GM18858 (cell line): ENCODE measurements around the gene ZNF628.

ENCODE experiments used
- ATAC-seq: cut with Tn5 transposase; IDR thresholded peaks from one replicate; pipeline ENCODE4 v1.9.1; 2021; ENCODE audit not compliant: unreplicated experiment

ZNF628 gene

DNA sequence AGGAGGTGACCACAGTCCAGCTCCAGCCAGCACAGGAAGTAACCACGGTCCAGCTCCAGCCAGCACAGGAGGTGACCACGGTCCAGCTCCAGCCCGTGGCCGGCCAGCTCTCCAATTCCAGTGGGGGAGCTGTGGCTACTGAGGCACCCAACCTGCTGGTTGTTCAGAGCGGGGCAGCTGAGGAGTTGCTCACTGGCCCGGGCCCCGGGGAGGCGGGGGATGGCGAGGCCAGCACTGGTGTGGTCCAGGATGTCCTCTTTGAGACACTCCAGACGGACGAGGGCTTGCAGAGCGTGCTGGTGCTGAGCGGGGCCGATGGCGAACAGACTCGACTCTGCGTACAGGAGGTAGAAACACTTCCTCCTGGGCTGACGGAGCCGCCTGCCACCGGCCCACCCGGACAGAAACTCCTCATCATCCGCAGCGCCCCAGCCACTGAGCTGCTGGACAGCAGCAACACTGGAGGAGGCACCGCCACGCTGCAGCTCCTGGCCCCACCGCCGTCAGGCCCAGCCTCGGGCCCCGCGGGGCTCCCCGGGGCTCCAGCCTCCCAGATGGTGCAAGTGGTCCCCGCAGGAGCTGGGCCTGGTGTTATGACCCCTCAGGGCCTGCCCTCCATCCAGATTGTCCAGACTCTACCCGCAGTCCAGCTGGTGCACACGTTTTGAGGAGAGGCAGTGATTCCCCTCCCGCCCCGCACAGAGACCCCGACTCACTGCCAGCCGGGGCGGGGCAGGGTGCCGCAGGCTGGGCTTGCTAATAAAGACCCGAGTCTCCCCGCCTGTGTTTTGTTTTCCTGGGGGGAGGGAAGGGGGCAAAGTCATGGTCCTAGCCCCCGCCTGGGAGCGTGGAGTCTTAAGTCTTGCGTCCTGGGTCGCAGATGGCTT lies 7.5 kb downstream of the ZNF628 start:
- no peak for ATAC-seq

DNA sequence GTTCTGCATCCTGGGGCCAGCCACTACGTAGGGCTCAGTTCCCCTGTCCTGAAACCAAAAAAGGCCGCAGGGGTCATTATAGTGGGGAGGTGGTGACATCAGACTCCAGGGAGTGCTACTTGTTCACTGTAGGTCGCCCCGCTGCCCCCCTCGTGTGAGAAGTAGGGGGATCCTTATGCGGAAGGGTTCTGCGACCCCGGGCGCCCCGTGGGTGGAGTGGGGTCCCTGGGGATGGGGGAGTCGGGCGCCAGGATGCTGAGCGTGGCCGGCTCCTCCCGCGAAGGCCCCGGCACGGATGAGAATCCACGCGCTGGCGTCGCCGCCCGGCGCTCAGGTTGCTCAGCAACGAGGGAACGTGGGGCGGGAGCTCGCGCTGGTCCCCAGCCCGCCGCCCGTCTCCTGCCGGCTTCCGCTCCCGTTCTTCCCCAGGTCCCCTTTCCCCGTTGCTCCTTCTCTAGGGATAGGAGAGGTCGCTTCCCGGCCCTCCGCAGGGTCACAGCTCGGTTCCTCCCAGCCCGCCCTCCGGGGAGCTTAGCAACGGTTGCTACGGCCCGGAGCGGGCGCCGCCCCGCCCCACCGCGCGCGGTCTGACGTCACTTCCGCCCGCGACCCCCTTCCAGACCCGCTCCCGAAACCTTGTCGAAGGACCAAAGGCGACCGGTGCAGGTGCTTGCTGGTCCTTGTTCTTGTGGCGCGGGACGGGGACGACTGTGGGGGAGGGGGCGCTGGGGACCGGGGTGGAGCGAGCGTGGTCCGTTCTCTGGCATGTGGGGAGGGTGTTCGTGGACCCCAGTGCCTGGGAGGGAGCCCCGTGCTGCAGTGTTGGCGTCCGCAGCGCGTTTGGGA lies 8.4 kb downstream of the ZNF628 start, which contains the start of gene NAT14:
Gene NAT14, plus strand, starts transcription at position 596 of the 846 bp plus-strand sequence. CDS start 521 bp downstream, outside the sequence.
- no peak for ATAC-seq

DNA sequence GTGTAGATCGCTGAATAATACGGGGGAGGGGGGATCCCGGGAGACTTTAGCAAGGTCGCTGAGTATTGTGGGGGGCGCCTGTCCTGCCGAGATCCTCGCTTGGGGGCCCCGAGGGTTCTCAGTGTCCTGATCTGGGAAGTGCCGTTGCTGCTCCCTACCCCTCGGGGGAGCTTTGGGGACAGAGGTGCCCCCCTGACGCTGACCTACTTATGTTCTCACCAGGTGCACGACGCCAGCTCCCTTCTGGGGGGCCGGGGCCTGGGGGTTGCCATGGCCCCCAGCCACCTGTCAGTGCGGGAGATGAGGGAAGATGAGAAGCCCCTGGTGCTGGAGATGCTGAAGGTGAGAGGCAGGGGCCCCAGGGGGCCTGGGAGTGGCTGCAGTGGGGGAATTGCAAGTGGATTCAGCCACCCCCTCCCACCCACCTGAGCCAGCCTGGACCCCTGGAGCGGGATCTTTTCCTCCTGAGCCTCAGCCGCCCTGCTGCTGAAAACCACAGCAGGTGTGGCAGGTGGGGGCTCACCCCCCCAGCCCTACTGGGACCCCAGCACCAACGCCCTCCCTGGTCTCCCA lies 9.1 kb downstream of the ZNF628 start:
- ATAC-seq: no peak

DNA sequence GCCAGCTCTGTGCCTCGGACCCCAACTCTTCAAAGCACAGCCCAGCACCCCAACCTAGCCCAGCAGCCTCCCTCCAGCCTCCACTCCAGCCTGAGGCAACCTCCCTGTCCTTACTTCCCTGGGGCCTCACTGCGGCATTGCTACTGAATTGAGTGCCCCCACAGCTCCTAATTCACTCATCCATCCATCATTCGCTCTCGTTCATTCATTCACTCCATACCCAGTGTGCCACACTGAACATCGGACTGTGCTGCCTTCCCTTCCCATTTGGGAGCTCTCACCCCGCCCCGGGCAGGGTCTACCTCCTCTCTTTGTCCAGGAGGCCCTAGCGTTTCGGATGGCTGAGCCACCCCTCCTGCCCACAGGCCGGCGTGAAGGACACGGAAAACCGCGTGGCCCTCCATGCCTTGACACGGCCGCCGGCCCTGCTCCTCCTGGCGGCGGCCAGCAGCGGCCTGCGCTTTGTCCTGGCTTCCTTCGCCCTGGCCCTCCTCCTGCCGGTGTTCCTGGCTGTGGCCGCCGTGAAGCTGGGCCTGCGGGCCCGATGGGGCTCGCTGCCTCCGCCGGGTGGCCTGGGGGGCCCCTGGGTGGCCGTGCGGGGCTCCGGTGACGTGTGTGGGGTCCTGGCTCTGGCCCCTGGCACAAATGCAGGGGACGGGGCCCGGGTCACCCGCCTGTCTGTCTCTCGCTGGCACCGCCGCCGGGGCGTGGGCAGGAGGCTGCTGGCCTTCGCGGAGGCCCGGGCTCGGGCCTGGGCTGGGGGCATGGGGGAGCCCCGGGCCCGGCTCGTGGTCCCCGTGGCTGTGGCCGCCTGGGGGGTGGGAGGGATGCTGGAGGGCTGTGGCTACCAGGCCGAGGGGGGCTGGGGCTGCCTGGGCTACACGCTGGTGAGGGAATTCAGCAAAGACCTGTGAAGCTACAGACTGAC lies 9.9 kb downstream of the ZNF628 start:
- ATAC-seq: no peak

DNA sequence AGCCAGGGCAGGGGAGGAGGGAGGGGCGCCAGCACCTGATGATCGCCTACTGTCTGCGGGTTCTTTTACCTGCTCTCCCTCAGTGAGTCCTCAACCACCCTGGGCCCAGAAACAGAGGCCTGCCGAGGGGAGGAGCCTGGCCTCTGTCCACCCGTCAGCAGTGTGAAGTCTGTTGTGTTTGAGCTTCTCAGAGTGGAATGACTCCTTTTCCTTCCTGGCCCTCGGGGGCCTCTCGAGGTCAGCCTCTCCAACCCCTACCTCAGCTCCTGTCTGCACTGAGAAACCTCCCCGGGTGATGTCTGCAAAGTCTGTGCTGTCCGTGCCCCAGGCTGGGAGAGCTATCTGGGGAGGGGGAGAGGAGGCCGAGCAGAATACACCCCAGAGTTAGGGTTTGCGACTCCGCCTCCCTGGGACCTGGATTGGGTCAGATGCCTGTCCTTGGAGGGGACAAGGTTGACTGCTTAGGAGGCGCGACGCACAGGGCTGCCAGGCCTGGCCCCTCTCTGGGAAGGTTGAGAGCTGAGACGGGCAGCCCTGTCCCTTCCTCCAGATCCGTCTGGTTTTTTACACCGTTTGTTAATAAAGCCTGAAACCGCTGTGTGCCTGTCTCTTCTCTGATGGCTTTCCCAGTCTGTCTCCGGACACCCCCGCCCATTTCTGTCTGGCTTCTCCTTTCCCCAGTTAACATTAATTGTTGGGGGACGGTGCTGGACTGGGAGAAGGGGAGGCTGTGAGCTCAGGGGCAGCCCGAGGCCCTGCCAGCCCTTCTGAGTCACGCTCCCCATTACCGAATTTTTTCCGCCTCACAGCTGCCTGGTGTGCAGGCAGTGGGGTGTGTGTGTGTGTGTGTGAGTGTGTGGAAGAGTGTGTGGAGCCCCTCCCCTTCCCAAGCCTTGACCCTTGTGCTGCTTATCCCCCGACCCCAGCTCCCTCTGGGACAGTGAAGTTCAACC lies 10.8 kb downstream of the ZNF628 start:
- no peak for ATAC-seq

DNA sequence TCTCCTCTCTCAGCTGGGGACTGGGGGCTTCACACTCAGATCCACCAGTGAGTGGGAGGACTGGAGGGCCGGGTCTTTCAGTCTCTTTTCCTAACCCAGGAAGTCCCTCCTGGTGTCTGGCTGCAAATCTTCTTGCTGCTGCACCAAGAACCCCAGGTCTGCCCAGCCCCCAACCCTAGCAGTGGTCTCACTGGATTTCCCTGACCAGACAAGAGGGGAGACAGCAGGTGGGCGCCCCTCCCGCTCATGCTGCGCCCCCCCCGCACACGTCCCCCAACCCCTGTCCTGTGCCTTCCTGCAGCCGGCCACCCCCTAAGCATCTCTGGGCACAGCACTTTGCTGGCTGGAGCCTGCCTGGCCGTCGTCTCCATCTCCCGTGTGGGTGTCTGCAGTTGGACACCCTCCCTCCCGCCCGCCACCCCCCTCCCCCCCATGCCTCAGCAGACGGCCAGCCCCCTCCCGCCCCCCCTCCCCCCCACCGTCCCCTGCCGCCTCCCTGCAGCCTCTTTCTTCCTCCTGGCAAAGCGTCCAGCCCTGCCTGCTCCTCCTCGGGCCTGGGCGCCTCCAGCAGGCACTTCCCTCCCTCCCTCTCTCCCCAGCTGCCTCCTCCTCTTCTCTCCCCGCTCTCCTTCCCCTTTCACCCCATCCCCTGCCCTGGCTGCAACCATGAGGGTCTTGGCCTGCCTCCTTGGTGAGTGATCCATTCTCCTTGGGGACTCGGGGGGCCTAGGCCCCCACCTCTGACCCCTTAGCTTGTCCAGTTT lies 11.7 kb downstream of the ZNF628 start, which contains the start of gene SSC5D:
Gene SSC5D, plus strand, starts transcription at position 513 of the 764 bp plus-strand sequence. Its CDS starts 154 bp downstream, at position 667.
- ATAC-seq: no peak

DNA sequence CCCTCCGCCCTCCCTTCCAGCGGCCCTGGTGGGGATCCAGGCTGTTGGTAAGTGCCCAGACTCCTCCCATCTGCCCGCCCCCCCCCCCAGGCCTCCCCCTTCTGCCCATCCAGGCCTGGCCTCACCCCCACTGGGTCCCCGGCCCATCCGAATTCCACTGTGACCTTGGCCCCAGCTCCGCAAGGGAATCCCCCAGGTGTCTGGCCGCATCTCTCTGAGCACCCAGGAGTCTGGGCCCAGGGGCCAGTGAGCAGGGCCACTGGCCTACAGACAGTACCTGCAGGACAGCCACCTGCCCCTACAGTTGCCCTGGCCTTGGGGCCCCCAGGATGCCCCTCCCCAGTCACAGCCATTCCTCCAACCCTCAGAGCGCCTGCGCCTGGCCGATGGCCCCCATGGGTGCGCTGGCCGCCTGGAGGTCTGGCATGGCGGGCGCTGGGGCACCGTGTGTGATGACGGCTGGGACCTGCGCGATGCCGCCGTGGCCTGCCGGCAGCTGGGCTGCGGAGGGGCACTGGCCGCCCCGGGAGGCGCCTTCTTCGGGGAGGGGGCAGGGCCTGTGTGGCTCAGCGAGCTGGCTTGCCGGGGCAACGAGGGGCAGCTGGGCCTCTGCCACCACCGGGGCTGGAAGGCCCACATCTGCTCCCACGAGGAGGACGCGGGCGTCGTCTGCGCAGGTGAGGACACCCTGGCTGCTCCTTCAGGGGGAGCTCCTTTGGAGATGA lies 12.7 kb downstream of the ZNF628 start:
- no peak for ATAC-seq

DNA sequence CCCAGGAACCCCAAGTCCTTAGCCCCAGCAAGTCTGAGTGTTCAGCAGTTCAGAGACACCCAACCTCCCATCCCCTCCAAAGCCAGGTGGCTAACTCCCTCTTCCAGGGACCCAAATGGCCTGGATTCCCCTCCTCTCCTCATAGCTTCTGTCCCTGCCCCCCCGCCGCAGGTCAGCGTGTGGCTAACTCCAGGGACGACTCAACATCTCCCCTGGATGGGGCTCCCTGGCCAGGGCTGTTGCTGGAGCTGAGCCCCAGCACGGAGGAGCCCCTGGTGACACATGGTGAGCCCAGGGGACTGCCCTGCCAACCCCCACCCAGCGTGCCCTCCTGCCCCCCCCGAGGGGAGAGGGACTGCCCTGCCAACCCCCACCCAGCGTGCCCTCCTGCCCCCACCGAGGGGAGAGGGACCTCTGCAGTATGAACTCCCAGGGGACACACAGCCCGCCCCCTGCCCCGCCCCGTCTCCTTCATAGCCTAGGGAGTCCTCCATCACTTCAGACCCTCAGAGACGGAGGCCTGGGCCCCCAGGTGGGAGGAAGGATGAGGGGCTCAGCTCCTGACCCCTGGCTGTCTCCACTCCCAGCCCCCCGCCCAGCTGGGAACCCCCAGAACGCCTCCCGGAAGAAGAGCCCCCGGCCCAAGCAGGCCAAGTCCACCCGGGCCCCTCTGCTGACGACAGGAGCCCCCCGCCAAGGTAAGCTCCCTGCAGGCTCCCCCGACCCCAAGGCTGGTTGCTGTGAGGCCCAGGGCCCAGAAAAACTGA lies 13.5 kb downstream of the ZNF628 start:
- no peak for ATAC-seq

DNA sequence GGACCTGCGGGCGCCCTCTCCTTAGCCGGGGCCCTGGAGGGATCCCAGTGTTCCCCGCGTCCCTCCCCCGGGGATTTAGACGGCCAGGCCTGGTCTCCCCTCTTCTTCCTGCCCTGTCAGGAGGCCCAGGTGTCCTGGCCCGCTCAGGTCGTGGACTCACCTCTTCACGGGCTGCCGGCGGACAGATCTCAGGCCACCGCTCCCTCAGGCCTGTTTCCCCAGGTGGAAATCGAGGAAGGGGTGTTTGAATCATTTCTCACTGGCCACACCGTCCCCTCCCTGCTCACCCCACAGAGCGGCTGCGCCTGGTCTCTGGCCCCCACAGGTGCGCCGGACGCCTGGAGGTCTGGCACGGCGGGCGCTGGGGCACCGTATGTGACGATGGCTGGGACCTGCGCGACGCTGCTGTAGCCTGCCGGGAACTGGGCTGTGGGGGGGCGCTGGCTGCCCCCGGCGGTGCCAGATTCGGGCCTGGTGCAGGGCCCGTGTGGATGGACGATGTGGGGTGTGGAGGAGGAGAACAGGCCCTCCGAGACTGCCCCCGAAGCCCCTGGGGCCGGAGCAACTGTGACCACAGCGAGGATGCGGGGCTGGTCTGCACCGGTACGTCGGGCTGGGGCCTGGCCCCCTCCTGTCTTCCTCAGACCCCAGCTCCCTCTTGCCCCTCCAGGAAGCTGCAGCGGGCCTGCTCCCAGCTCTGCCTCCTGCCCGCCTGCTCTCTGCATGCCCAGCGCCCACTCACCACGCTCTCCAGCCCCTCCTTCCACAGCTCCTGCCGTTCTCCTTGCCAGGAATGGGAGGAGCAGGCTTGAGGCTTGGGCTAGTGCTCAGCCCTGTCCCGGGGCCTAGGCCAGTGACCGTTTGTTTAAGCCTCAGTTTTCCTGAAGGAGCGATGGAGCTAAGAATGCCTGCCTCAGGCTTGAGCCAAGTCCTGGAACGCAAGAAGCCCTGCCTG lies 14.3 kb downstream of the ZNF628 start:
- no peak for ATAC-seq

DNA sequence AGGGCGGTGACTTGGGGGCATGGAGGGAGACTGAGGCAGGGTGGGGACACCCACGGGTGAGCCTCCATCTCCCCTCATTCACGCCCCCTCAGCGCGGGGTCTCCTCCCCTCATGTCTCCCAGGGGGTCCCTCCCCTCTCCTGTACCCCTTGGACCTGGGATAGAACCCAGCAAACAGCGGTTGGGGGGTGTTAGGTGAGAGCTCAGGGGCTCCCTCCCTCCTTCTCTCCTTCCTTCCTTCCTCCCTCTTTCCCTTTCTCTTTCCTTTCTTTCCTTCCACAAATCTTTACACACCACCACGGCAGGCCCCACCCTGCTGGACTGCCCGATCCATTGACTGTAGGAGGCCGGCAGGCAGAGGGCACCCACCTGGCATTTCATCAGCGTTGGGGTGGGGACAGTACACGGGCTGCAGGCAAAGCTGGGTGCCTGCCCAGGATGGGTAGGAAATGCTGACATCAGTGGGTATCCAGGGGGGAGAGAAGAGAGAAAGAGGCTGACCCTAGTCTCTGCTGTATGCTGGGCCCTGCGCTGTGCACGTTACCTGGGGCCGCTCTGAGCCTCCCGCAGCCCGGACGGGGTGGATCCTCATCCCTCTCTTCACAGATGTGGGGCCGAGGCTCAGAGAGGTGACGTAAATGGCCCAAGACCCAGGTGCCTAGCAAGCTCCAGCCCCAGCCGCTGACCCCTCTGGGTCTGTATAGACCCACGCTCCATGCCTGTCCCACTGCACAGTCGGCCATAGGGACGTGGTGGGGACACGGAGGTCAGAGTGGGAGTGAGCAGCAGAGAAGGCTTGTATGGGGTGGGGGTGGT lies 15.3 kb downstream of the ZNF628 start:
- ATAC-seq: no peak

DNA sequence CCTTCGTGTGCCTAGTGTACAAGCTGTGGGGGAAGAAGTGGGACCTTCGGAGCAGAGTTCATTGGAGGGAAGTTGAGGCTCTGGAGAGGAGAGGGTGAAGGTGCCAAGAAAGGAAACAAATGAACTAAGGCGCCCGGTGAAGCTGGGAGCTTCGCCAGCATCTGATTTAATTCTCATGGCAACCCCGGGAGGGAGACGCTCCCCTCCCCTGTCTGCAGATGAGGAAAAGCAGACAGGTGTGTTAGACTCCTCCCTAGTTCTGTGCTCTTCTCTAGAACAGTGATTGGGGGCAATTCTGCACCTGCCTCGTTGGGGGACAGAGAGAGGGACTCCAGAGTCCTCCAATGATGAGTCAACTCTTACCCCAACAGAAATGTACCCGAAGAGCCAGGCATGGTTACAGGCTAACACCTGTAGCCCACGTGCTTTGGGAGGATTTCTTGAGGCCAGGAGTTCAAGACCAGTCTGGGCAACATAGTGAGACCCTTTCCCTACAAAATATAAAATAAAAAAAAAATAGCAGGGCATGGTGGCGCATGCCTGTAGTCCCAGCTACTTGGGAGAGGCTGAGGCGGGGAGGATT lies 16.0 kb downstream of the ZNF628 start:
- ATAC-seq: no peak

DNA sequence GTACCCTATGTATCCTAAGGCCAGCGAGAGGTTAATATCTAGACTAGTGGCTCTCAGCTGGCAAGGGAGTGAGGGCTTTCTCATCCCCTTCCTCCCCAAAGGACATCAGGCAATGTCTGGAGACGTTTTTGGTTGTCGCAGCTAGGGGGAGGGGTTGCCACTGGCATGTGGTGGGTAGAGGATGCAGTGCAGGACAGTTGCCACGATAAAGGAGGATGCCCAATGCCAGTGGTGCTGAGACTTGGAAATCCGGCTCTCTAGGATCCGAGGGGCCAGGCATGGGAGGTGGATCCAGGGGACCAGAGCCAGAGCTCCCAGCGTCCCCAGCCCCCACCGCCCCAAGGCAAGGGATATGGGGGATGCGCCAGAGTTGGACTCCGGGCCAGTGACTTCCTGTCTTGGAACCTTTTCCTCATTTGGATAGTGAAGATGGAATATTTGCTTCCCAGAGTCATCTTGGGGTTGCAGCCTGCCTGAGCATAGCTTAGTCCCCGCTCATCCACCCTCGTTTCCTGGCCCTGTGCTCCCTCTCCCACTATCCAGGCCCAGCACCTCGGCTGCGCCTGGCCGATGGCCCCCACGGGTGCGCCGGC lies 16.7 kb downstream of the ZNF628 start:
- ATAC-seq: no peak

DNA sequence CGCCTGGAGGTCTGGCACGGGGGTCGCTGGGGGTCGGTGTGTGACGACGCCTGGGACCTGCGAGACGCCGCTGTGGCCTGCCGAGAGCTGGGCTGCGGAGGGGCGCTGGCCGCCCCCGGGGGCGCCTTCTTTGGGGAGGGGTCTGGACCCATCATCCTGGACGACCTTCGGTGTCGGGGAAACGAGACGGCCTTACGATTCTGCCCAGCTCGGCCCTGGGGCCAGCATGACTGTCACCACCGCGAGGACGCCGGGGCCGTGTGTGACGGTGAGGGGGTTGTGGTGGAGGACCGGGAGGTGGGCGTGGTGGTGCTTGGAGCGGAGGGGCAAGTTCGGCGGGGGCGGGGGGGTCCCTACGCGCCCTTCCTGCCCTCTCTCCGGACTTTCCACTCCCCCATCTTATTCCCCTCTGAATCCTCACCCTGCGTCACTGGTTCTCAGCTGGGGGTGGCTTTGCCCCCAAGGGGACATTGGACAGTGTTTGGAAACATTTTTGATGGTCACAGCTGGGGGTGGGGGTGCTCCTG lies 17.3 kb downstream of the ZNF628 start:
- ATAC-seq: no peak

DNA sequence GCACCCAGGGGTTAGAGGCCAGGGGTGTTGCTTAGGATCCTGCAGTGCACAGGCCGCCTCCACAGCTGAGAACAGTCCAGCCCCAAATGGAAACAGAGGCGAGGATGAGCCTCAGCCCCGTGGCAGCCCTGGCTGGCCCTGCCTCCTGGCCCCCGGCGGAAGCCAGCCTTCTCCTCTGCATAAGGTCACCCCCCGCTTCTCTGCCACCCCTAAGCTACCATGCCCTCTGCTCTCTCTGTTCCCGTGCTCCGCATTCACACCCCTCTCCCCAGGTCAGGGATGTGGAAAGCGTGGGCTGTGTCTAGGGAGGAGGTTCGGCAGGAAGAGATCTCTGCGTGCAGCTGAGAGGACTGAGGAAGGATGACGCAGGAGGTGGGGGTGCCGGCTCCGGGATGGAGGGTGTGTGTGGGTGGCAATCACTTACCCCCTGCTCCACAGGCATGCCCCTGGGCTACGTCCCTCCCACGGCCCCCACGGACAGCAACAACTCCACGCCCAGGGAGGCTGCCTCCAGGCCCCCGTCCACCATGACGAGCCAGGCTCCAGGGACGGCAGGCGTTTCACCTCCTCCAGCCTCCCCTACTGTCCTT lies 17.9 kb downstream of the ZNF628 start:
- ATAC-seq: no peak
